Endothelial cell of umbilical vein (primary cell): ENCODE data around the gene TRAPPC2L. TPM values are rescaled to one million over a fixed set of nuclear protein-coding genes. Genes with fewer than 3 reads are reported as not detected.

Experiments used
- BruUV-seq: library from RNA; stranded (reverse); fragments of 400-500 nt; replicated peaks from 2 replicates; lab custom pipeline; 2021; lab: Mats Ljungman, UMichigan
- CTCF ChIA-PET: fragments of 300-600, 350-600 bp; sonication (Branson Sonifier 250); formaldehyde crosslinking; loops from one replicate; lab custom pipeline; 2021; ENCODE audit warnings: antibody characterized with exemption, inconsistent platforms; lab: Charles Lee
- POLR2A ChIA-PET: fragments of 300-600, 350-600 bp; sonication (Branson Sonifier 250); formaldehyde crosslinking; loops from one replicate; lab custom pipeline; 2021; ENCODE audit warnings: antibody characterized with exemption, inconsistent platforms; lab: Charles Lee
- DNase-seq: peaks from one replicate; pipeline ENCODE4 v3.0.0-alpha.2; 2011; ENCODE audit warnings: low read depth, low spot score
- FAIRE-seq: peaks from 2 replicates; lab custom pipeline; 2011; peaks lifted over from hg19 to GRCh38; lab: Jason Lieb, UNC
- H2AFZ ChIP-seq: 2 replicates; pipeline ENCODE4 v1.6.0; 2012; ENCODE audit warnings: low read depth, low read length, control low read depth, inconsistent platforms
- H3K27ac ChIP-seq: 2 replicates; pipeline ENCODE4 v1.5.1; 2011; ENCODE audit warnings: low read depth, mild to moderate bottlenecking, control low read depth, low read length, moderate library complexity; ENCODE audit not compliant: insufficient read depth
- H3K27me3 ChIP-seq, 2 experiments: 2 replicates each; pipeline versions ENCODE4 v1.6.0 to v1.6.1; 2011; ENCODE audit warnings: low read length in 2 of 2, mixed read lengths in 1 of 2; ENCODE audit not compliant: control insufficient read depth in 2 of 2, insufficient read depth in 2 of 2
- H3K36me3 ChIP-seq, 2 experiments: 2 replicates in 1 of 2; 3 replicates in 1 of 2; pipeline ENCODE4 v1.5.1; 2011; ENCODE audit warnings: low read length in 2 of 2, mild to moderate bottlenecking in 1 of 2, moderate library complexity in 1 of 2; ENCODE audit not compliant: control insufficient read depth in 2 of 2, insufficient read depth in 2 of 2; ENCODE audit errors: extremely low read depth in 1 of 2
- H3K4me1 ChIP-seq: 3 replicates; pipeline ENCODE4 v1.5.1; 2011; ENCODE audit warnings: mild to moderate bottlenecking, low read length; ENCODE audit not compliant: control insufficient read depth, insufficient read depth; ENCODE audit errors: extremely low read depth
- H3K4me2 ChIP-seq: 2 replicates; pipeline ENCODE4 v1.6.1; 2011; ENCODE audit warnings: low read length, control low read depth, mixed read lengths; ENCODE audit not compliant: insufficient read depth
- H3K4me3 ChIP-seq, 3 experiments: fragments of 200-600 bp in 1 of 3; sonication (generic), shearing (Covaris generic) in 1 of 3; replicated peaks in 1 of 3; 2 replicates each; pipeline ENCODE4 v1.5.1; 2011 to 2016; ENCODE audit warnings: control low read depth in 3 of 3, low read length in 3 of 3, mild to moderate bottlenecking in 2 of 3, inconsistent platforms in 1 of 3, low read depth in 1 of 3, moderate library complexity in 1 of 3; ENCODE audit not compliant: insufficient read depth in 1 of 3
- H3K79me2 ChIP-seq: 2 replicates; pipeline ENCODE4 v1.6.0; 2012; ENCODE audit warnings: low read length, inconsistent platforms; ENCODE audit not compliant: control insufficient read depth, insufficient read depth
- H3K9ac ChIP-seq: replicated peaks from 2 replicates; pipeline ENCODE3; 2011; ENCODE audit warnings: low read length, control low read depth; ENCODE audit not compliant: insufficient read depth; ENCODE audit errors: extremely low read depth
- H3K9me1 ChIP-seq: replicated peaks from 3 replicates; pipeline ENCODE4 v1.6.0; 2011; ENCODE audit warnings: mild to moderate bottlenecking, low read length; ENCODE audit not compliant: control insufficient read depth, insufficient read depth; ENCODE audit errors: extremely low read depth
- H3K9me3 ChIP-seq: replicated peaks from 2 replicates; pipeline ENCODE4 v1.5.1; 2012; ENCODE audit warnings: low read length, inconsistent platforms; ENCODE audit not compliant: control insufficient read depth, insufficient read depth
- H4K20me1 ChIP-seq: replicated peaks from 2 replicates; pipeline ENCODE3; 2011; ENCODE audit warnings: mild to moderate bottlenecking, low read length; ENCODE audit not compliant: control insufficient read depth, insufficient read depth; ENCODE audit errors: extremely low read depth
- CTCF ChIP-seq, 2 donors: IDR thresholded peaks; 1 replicate in 1 of 2; 2 replicates in 1 of 2; pipeline ENCODE4 v1.5.1; 2011; ENCODE audit warnings: low read length in 2 of 2, mild to moderate bottlenecking in 2 of 2, moderate library complexity in 2 of 2, control low read depth in 1 of 2, inconsistent platforms in 1 of 2, low read depth in 1 of 2; ENCODE audit not compliant: insufficient read depth in 1 of 2; ENCODE audit errors: extremely low read depth in 1 of 2
- EZH2 ChIP-seq: IDR thresholded peaks from 2 replicates; pipeline ENCODE4 v1.6.1; 2012; ENCODE audit warnings: borderline replicate concordance, low read depth, mild to moderate bottlenecking, moderate library complexity, low read length, inconsistent platforms; ENCODE audit not compliant: severe bottlenecking
- FOS ChIP-seq: IDR thresholded peaks from 2 replicates; pipeline ENCODE4 v1.6.1; 2011; ENCODE audit warnings: mild to moderate bottlenecking, low read length, moderate library complexity, borderline replicate concordance; ENCODE audit not compliant: insufficient read depth
- GATA2 ChIP-seq: IDR thresholded peaks from 2 replicates; pipeline ENCODE4 v1.7.0; 2011; ENCODE audit warnings: low read depth, mild to moderate bottlenecking, moderate library complexity, mixed read lengths, low read length; ENCODE audit not compliant: insufficient read length, insufficient read depth
- JUN ChIP-seq: IDR thresholded peaks from 2 replicates; pipeline ENCODE4 v1.6.1; 2011; ENCODE audit warnings: borderline replicate concordance, low read depth; ENCODE audit not compliant: insufficient read length, insufficient read depth
- MAX ChIP-seq: IDR thresholded peaks from 2 replicates; pipeline ENCODE4 v1.6.1; 2011; ENCODE audit not compliant: insufficient read depth, insufficient read length
- MYC ChIP-seq: IDR thresholded peaks from one replicate; pipeline ENCODE4 v1.6.1; 2011; ENCODE audit warnings: mild to moderate bottlenecking, low read depth, low read length
- POLR2A ChIP-seq: IDR thresholded peaks from 2 replicates; pipeline ENCODE4 v1.6.1; 2012; ENCODE audit warnings: low read depth, mild to moderate bottlenecking, control low read depth, low read length
- POLR2AphosphoS5 ChIP-seq: IDR thresholded peaks from 2 replicates; pipeline ENCODE4 v1.6.1; 2012; ENCODE audit warnings: low read depth, mild to moderate bottlenecking, control low read depth, low read length, moderate library complexity; ENCODE audit not compliant: insufficient read depth
- dilution Hi-C: fragments of 300-500 bp; cut with MboI; formaldehyde crosslinking; loops from one replicate; pipeline ENCODE4 v1.15.0; 2019; ENCODE audit warnings: low sequenced_read_pairs; ENCODE audit not compliant: extremely low pct_ligation_motif_present
- intact Hi-C: fragments of 100-400 bp; cut with micrococcal nuclease; formaldehyde crosslinking; loops from one replicate; pipeline ENCODE4 v1.10.0; 2022
- polyA plus RNA-seq, 4 experiments: library from polyadenylated mRNA; depleted of rRNA in 3 of 4; stranded (reverse) in 3 of 4; unstranded in 1 of 4; fragments of >200 nt; gene quantifications; 2 replicates each; pipeline versions ENCODE4 v1.2.1 to v1.2.3, GENCODE V29; 2011 to 2012; ENCODE audit warnings: missing spikeins in 1 of 4
- total RNA-seq: library from RNA; stranded (reverse); gene quantifications from 2 replicates; pipeline ENCODE4 v1.2.3, GENCODE V29; 2021

TRAPPC2L gene
- total and polyA plus RNA-seq, 2 donors (not counting 3 experiments of a cell fraction or from before 2014, with no cell fraction given): 61.9 to 131 TPM

GRCh38 chr16:88840600-88841215 lies 16.2 kb upstream of the TRAPPC2L start:
- CTCF ChIA-PET: interaction anchor here (0.9 to 1.3 kb wide), 2 partner anchors 9 to 17 kb away, joined by 3 read pairs; partner anchors contain the start of gene TRAPPC2L
- Histone ChIP-seq H3K4me1 (no peaks in the 10 kb centered on the region), H2AFZ (no peak overlapping the region), H3K9ac (no peak overlapping the region), H3K79me2 (no peaks in the 10 kb centered on the region), H3K9me3 (no peaks in the 10 kb centered on the region), H4K20me1 (no peaks in the 10 kb centered on the region), H3K27me3 (no peaks in the 10 kb centered on the region), H3K36me3 (peaks cover 0 to 10% of the 10 kb centered on the region in 2 experiments), H3K9me1 (no peaks in the 10 kb centered on the region), H3K4me3 (no peak overlapping the region), H3K27ac (no peak overlapping the region), H3K4me2 (no peak overlapping the region)
- POLR2A ChIA-PET: no interaction called here
- TF ChIP-seq GATA2: no peak
- no peak for TF ChIP-seq EZH2
- TF ChIP-seq JUN: no peak
- no peak for TF ChIP-seq MAX
- TF ChIP-seq POLR2AphosphoS5: no peak
- no peak for TF ChIP-seq MYC
- no peak for TF ChIP-seq FOS
- TF ChIP-seq POLR2A: no peak
- no peak for TF ChIP-seq CTCF (IDR thresholded peaks at IDR 0.05; ENCODE audit: extremely low read depth in 1 of 2, insufficient read depth in 1 of 2, low read depth in 1 of 2, low read length in 2 of 2)
- intact Hi-C loops: no loop called here
- no peak for FAIRE-seq
- DNase-seq: no peak
- no TSS peak for BruUV-seq
- dilution Hi-C loops: no loop called here
